Panc1 (cell line): Measurements from ENCODE around the gene EXOC3L4.

Experiments used
- POLR2AphosphoS5 ChIP-seq: IDR thresholded peaks from 2 replicates; pipeline ENCODE4 v1.6.1; 2012; ENCODE audit warnings: mild to moderate bottlenecking, low read depth, low read length, moderate library complexity
- TF ChIP-seq, protein P1 (sequence below): fragments of 450-650 bp; IDR thresholded peaks from 2 replicates; pipeline ENCODE4 v1.5.1; 2017; ENCODE audit warnings: mild to moderate bottlenecking

DNA sequence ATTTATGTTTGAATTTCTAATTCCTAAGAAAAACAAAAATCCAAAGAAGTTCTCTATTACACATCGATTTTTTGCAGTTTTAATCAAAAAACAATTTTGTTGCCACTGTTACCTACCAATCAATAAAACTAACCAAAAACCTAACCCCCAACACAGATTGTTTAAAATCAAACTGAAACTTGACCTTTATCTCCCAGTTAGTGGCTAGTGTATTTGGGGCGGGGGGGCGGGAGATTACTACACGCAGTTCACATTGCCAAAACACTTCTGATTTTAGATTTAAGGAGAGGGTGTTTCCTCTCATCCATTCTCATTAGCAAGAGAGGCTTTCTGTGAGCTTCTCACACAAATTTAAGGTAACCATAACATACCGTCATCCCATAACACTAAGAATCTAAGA is 43.6 kb upstream of the EXOC3L4 start:
- no peak for TF ChIP-seq POLR2AphosphoS5
- TF ChIP-seq, protein P1, sequence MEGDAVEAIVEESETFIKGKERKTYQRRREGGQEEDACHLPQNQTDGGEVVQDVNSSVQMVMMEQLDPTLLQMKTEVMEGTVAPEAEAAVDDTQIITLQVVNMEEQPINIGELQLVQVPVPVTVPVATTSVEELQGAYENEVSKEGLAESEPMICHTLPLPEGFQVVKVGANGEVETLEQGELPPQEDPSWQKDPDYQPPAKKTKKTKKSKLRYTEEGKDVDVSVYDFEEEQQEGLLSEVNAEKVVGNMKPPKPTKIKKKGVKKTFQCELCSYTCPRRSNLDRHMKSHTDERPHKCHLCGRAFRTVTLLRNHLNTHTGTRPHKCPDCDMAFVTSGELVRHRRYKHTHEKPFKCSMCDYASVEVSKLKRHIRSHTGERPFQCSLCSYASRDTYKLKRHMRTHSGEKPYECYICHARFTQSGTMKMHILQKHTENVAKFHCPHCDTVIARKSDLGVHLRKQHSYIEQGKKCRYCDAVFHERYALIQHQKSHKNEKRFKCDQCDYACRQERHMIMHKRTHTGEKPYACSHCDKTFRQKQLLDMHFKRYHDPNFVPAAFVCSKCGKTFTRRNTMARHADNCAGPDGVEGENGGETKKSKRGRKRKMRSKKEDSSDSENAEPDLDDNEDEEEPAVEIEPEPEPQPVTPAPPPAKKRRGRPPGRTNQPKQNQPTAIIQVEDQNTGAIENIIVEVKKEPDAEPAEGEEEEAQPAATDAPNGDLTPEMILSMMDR, result no peak
